Lung (tissue), 12 donors: ENCODE measurements around the gene KCNJ6. TPM values are rescaled to one million over a fixed set of nuclear protein-coding genes. Genes with fewer than 3 reads are reported as not detected.

Source experiments
- ATAC-seq: fragments of 200-7000 bp; cut with Tn5 transposase; one replicate; pipeline ENCODE4 v1.9.1; 2020; ENCODE audit warnings: moderate number of reproducible peaks; ENCODE audit not compliant: insufficient read depth, low FRiP score
- DNase-seq, 3 donors: peaks; one replicate each; pipeline ENCODE4 v3.0.0-alpha.2; 2013 to 2017
- H3K27ac ChIP-seq, 2 donors: one replicate each; pipeline ENCODE4 v1.5.1; 2013; ENCODE audit warnings: mild to moderate bottlenecking in 2 of 2, moderate library complexity in 2 of 2, control low read depth in 1 of 2, inconsistent platforms in 1 of 2, low read depth in 1 of 2, low read length in 1 of 2
- H3K27me3 ChIP-seq, 3 donors: one replicate each; pipeline ENCODE4 v1.5.1; 2013; ENCODE audit warnings: low read length in 2 of 3; ENCODE audit not compliant: control insufficient read depth in 3 of 3, insufficient read depth in 3 of 3
- H3K36me3 ChIP-seq, 4 donors: one replicate each; pipeline ENCODE4 v1.5.1; 2013; ENCODE audit warnings: low read length in 4 of 4, mild to moderate bottlenecking in 1 of 4, moderate library complexity in 1 of 4; ENCODE audit not compliant: control insufficient read depth in 4 of 4, insufficient read depth in 4 of 4
- H3K4me1 ChIP-seq, 5 donors: one replicate each; pipeline ENCODE4 v1.5.1; 2013; ENCODE audit warnings: low read length in 5 of 5, mild to moderate bottlenecking in 2 of 5, moderate library complexity in 1 of 5; ENCODE audit not compliant: control insufficient read depth in 5 of 5, insufficient read depth in 5 of 5
- H3K4me3 ChIP-seq: one replicate; pipeline ENCODE4 v1.5.1; 2013; ENCODE audit warnings: mild to moderate bottlenecking, control low read depth, moderate library complexity
- H3K9ac ChIP-seq, 2 donors: one replicate each; pipeline ENCODE4 v1.5.1; 2013; ENCODE audit warnings: low read length in 2 of 2, control low read depth in 1 of 2; ENCODE audit not compliant: insufficient read depth in 1 of 2
- H3K9me3 ChIP-seq, 4 donors: one replicate each; pipeline ENCODE4 v1.5.1; 2013; ENCODE audit warnings: low read length in 3 of 4, mild to moderate bottlenecking in 1 of 4, moderate library complexity in 1 of 4; ENCODE audit not compliant: control insufficient read depth in 4 of 4, insufficient read depth in 3 of 4
- WGBS, 2 donors: extraction: QIAGEN DNeasy Blood & Tissue Kit; methylation state at CpG; one replicate each; pipeline ENCODE4 v1.1.7; 2013; 5-methylcytosine and 5-hydroxymethylcytosine counted together
- polyA plus RNA-seq, 2 donors: library from polyadenylated mRNA; stranded (reverse); fragments of 200-250 nt; gene quantifications; one replicate each; pipeline ENCODE4 v1.2.1, GENCODE V29; 2013
- total RNA-seq, 2 donors: library from RNA; depleted of rRNA in 1 of 2; stranded (reverse); fragments of >200 nt in 1 of 2; gene quantifications; one replicate each; pipeline ENCODE4 v1.2.1, GENCODE V29; 2014 to 2021
- TF ChIP-seq, protein P1 (sequence below): IDR thresholded peaks from 2 replicates; pipeline ENCODE4 v1.5.1; 2012; ENCODE audit warnings: mild to moderate bottlenecking; ENCODE audit errors: control extremely low read depth, extremely low read depth
- donor health status: control.
- donor health status: control.
- donor health status: Bipolar disorder and iron deficiency.
- donor health status: healthy.
- donor health status: DM: yes; HTN: yes; CAD: no.

KCNJ6 gene
- total and polyA plus RNA-seq, 4 donors, result 0.01 to 0.31 (median 0.03) TPM

GRCh38 chr21:37568916-37569315, 347.3 kb downstream of the KCNJ6 start:
- H3K4me3 ChIP-seq, result no peak overlapping the region

GRCh38 chr21:37568415-37568814, 347.8 kb downstream of the KCNJ6 start:
- Histone ChIP-seq H3K36me3 (no peaks in the 10 kb centered on the region), H3K9me3 (no peaks in the 10 kb centered on the region), H3K9ac (no peak overlapping the region), H3K4me3 (no peak overlapping the region), H3K27me3 (no peaks in the 10 kb centered on the region), H3K4me1 (peaks cover 0 to 9% (median 2%) of the 10 kb centered on the region in 5 donors), H3K27ac (no peak overlapping the region)
- DNase-seq, result no peak
- no peak for ATAC-seq
- TF ChIP-seq, protein P1, sequence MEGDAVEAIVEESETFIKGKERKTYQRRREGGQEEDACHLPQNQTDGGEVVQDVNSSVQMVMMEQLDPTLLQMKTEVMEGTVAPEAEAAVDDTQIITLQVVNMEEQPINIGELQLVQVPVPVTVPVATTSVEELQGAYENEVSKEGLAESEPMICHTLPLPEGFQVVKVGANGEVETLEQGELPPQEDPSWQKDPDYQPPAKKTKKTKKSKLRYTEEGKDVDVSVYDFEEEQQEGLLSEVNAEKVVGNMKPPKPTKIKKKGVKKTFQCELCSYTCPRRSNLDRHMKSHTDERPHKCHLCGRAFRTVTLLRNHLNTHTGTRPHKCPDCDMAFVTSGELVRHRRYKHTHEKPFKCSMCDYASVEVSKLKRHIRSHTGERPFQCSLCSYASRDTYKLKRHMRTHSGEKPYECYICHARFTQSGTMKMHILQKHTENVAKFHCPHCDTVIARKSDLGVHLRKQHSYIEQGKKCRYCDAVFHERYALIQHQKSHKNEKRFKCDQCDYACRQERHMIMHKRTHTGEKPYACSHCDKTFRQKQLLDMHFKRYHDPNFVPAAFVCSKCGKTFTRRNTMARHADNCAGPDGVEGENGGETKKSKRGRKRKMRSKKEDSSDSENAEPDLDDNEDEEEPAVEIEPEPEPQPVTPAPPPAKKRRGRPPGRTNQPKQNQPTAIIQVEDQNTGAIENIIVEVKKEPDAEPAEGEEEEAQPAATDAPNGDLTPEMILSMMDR, result no peak
- WGBS, 2 donors, result 82 to 86% methylated on average over 6 of the region's 6 CpGs

More at GRCh38 chr21:37568916-37569315, 347.3 kb downstream of the KCNJ6 start:
- ATAC-seq (no peak), DNase-seq (no peak)
- 70% methylated on average over 5 of the region's 5 CpGs for WGBS, 2 donors
- no peaks in the 10 kb centered on the region for H3K9me3 ChIP-seq
- TF ChIP-seq, protein P1, result no peak
- no peak overlapping the region for H3K9ac ChIP-seq
- no peak overlapping the region for H3K27ac ChIP-seq
- no peaks in the 10 kb centered on the region for H3K27me3 ChIP-seq
- H3K36me3 ChIP-seq, result no peaks in the 10 kb centered on the region
- peaks cover 0 to 7% (median 2%) of the 10 kb centered on the region in 5 donors for H3K4me1 ChIP-seq

GRCh38 chr21:37566790-37567615, 349.3 kb downstream of the KCNJ6 start:
- Histone ChIP-seq H3K9me3 (peaks cover 0 to 4% (median 2%) of the 10 kb centered on the region in 4 donors), H3K4me3 (no peak overlapping the region), H3K27ac (no peak overlapping the region), H3K36me3 (no peaks in the 10 kb centered on the region), H3K27me3 (no peaks in the 10 kb centered on the region), H3K9ac (no peak overlapping the region), H3K4me1 (peaks cover 0 to 9% (median 5%) of the 10 kb centered on the region in 5 donors)
- 88 to 95% methylated on average over 14 of the region's 14 CpGs for WGBS, 2 donors
- TF ChIP-seq, protein P1, result no peak
- no peak for DNase-seq
- no peak for ATAC-seq
